ENCODE results near the gene DPPA5. TPM values are rescaled to one million over a fixed set of nuclear protein-coding genes. Genes with fewer than 3 reads are reported as not detected.

DPPA5 gene
- total and polyA plus RNA-seq, 9 of the 15 experiments (the other 6 are each of a cell fraction or from before 2014, with no cell fraction given): not detected

GRCh38 chr6:73309785-73310502 lies 44.1 kb downstream of the DPPA5 start (continued):
- TF ChIP-seq TAF1 (IDR thresholded peaks at IDR 0.05; ENCODE audit: control insufficient read depth, extremely low read depth, insufficient read depth, low read length, severe bottlenecking): peak; percentile 37

GRCh38 chr6:73309535-73309784 lies 44.6 kb downstream of the DPPA5 start:
- Histone ChIP-seq H3K36me3 (ENCODE audit: control insufficient read depth, insufficient read depth, low read length) (no peaks in the 10 kb centered on the region), H3K27ac (ENCODE audit: extremely low read depth, low read depth, low read length) (peak overlapping the region; percentile 75), H3K4me1 (replicated peaks in 1 of 2; ENCODE audit: control insufficient read depth in 2 of 2, insufficient read depth in 2 of 2, low read length in 2 of 2) (peaks cover 0 to 28% of the 10 kb centered on the region in 2 experiments; a peak in 3 of 5 replicates), H3K4me3 (peak overlapping the region; percentile 60), H3K9me1 (ENCODE audit: control insufficient read depth, insufficient read depth, low read length) (no peaks in the 10 kb centered on the region), H3K4me2 (ENCODE audit: insufficient read depth, low read length) (peak overlapping the region; percentile 94), H3K9ac (ENCODE audit: insufficient read depth in 1 of 2, low read depth in 2 of 2, low read length in 2 of 2) (peak overlapping the region; percentile 79 to 96), H3K27me3 (ENCODE audit: control insufficient read depth in 2 of 2, insufficient read depth in 2 of 2, low read length in 2 of 2) (no peaks in the 10 kb centered on the region), H3K9me3 (replicated peaks; ENCODE audit: control insufficient read depth, insufficient read depth, low read depth, low read length) (no peaks in the 10 kb centered on the region), H3K79me2 (ENCODE audit: control insufficient read depth, insufficient read depth, low read length) (peaks cover 36% of the 10 kb centered on the region), H4K20me1 (replicated peaks; ENCODE audit: control insufficient read depth, insufficient read depth, low read length) (no peaks in the 10 kb centered on the region), H2AFZ (ENCODE audit: low read depth, low read length) (peak overlapping the region; percentile 98)
- ChIA-PET CTCF (ENCODE audit: low intra/inter-chr PET ratio) (no interaction called here), POLR2A (interaction anchor here (0.6 to 1.4 kb wide), 10 partner anchors 9 to 293 kb away, joined by 3 to 9 read pairs (median 3); no protein-coding TSS in a partner anchor)
- intact Hi-C loops (cut with micrococcal nuclease): no loop called here
- DNase-seq (ENCODE audit: extremely low read depth in 1 of 4, low spot score in 3 of 4): no peak
- WGBS (ENCODE audit: insufficient coverage, low coverage, missing lambda C conversion rate): 2% methylated on average over 11 of the region's 13 CpGs
- ATAC-seq: peak; percentile 80
- FAIRE-seq: no peak
- in situ Hi-C loops (cut with MboI): no loop called here
- BruUV-seq (replicated peaks): TSS peak; percentile 80
- TF ChIP-seq UBTF (IDR thresholded peaks at IDR 0.05; ENCODE audit: borderline replicate concordance in 1 of 2, low read depth in 2 of 2, low read length in 2 of 2): 0 out of 4 replicates have a peak, but pooled peaks have one; percentile 12 to 71
- TF ChIP-seq CREM (IDR thresholded peaks at IDR 0.05; ENCODE audit: low read depth): no peak
- TF ChIP-seq NR2C2 (CRISPR knock-in tag; IDR thresholded peaks at IDR 0.05): no peak
- TF ChIP-seq NR2C2 (tag; IDR thresholded peaks at IDR 0.05): peak; percentile 77
- peak in 1 of 2 experiments; percentile 26; a peak in 1 of 4 replicates for TF ChIP-seq TBL1XR1 (IDR thresholded peaks at IDR 0.05; ENCODE audit: low read length in 2 of 2)
- TF ChIP-seq BHLHE40 (IDR thresholded peaks at IDR 0.05; ENCODE audit: low read length): 0 out of 2 replicates have a peak, but pooled peaks have one; percentile 21
- TF ChIP-seq ARID4B (CRISPR knock-in tag; IDR thresholded peaks at IDR 0.05): no peak
- no peak for TF ChIP-seq ZNF311 (CRISPR knock-in tag; IDR thresholded peaks at IDR 0.05)
- 0 out of 2 replicates have a peak, but pooled peaks have one; percentile 57 for TF ChIP-seq ZNF431 (CRISPR knock-in tag; IDR thresholded peaks at IDR 0.05)
- 0 out of 2 replicates have a peak, but pooled peaks have one; percentile 4 for TF ChIP-seq ETV1 (tag; conservative IDR thresholded peaks at IDR 0.05; ENCODE audit: low read depth)
- TF ChIP-seq ELF1 (tag; IDR thresholded peaks at IDR 0.05): peak; percentile 7
- TF ChIP-seq NFE2L1 (tag; IDR thresholded peaks at IDR 0.05; ENCODE audit: borderline replicate concordance, low read depth): no peak
- TF ChIP-seq HCFC1 (IDR thresholded peaks at IDR 0.05; ENCODE audit: low read depth, low read length): 0 out of 2 replicates have a peak, but pooled peaks have one; percentile 5

Data from K562 (cell line).